ENCODE results near the gene NFIB.

GRCh38 chr9:14321517-14322130 is 7.7 kb upstream of the NFIB start:
- no peak for TF ChIP-seq CTCF (IDR thresholded peaks at IDR 0.05)
- TF ChIP-seq POLR2A (IDR thresholded peaks at IDR 0.05), result no peak

Measured in body of pancreas (tissue), 4 donors.